H1 (cell line): ENCODE results near the gene FCER2. TPM values are rescaled to one million over a fixed set of nuclear protein-coding genes. Genes with fewer than 3 reads are reported as not detected.

ENCODE experiments used
- CTCF ChIA-PET: fragments of 300-600 bp; sonication (Branson Sonifier 250); formaldehyde crosslinking; loops from one replicate; lab custom pipeline; 2021; ENCODE audit not compliant: partially characterized antibody; lab: Charles Lee
- POLR2A ChIA-PET: fragments of 300-600 bp; sonication (Branson Sonifier 250); formaldehyde crosslinking; loops from one replicate; lab custom pipeline; 2021; ENCODE audit warnings: inconsistent platforms; ENCODE audit not compliant: partially characterized antibody; lab: Charles Lee
- DNase-seq, 2 experiments: peaks; one replicate each; pipeline versions ENCODE4 v3.0.0 to v3.0.0-alpha.2; 2010 to 2022; ENCODE audit warnings: low spot score in 2 of 2, low read depth in 1 of 2, mixed read lengths in 1 of 2
- FAIRE-seq: peaks from 2 replicates; lab custom pipeline; 2011; peaks lifted over from hg19 to GRCh38; lab: Jason Lieb, UNC
- H2AFZ ChIP-seq: 2 replicates; pipeline ENCODE4 v1.8.1; 2012; ENCODE audit warnings: low read length, inconsistent platforms
- H2AK5ac ChIP-seq: 2 replicates; pipeline ENCODE4 v1.6.1; 2013; ENCODE audit warnings: low read depth, low read length
- H2BK120ac ChIP-seq: replicated peaks from 2 replicates; pipeline ENCODE3; 2013; ENCODE audit warnings: low read depth, low read length, inconsistent platforms
- H2BK12ac ChIP-seq: 2 replicates; pipeline ENCODE4 v1.6.1; 2013; ENCODE audit warnings: low read depth, low read length
- H2BK15ac ChIP-seq: 2 replicates; pipeline ENCODE4 v1.6.1; 2013; ENCODE audit warnings: low read length
- H2BK20ac ChIP-seq: 2 replicates; pipeline ENCODE4 v1.6.1; 2013; ENCODE audit warnings: low read length
- H2BK5ac ChIP-seq: 2 replicates; pipeline ENCODE4 v1.6.1; 2013; ENCODE audit warnings: low read depth, low read length
- H3K14ac ChIP-seq: 2 replicates; pipeline ENCODE4 v1.6.1; 2013; ENCODE audit warnings: inconsistent platforms; ENCODE audit not compliant: insufficient read length
- H3K18ac ChIP-seq: 2 replicates; pipeline ENCODE4 v1.6.1; 2013; ENCODE audit warnings: low read length; ENCODE audit errors: extremely low read depth
- H3K23ac ChIP-seq: 2 replicates; pipeline ENCODE4 v1.6.1; 2013; ENCODE audit warnings: inconsistent platforms; ENCODE audit not compliant: insufficient read length
- H3K23me2 ChIP-seq: 2 replicates; pipeline ENCODE4 v1.6.1; 2013; ENCODE audit warnings: low read depth, low read length
- H3K27ac ChIP-seq: 2 replicates; pipeline ENCODE4 v1.6.1; 2011; ENCODE audit warnings: low read depth, low read length, inconsistent platforms
- H3K27me3 ChIP-seq, 4 experiments: replicated peaks in 1 of 4; 1 replicate in 1 of 4; 2 replicates in 3 of 4; pipeline versions ENCODE4 v1.6.1 to v1.8.1; 2011 to 2013; ENCODE audit warnings: low read length in 3 of 4, mild to moderate bottlenecking in 3 of 4, inconsistent platforms in 2 of 4, mixed read lengths in 2 of 4, moderate library complexity in 1 of 4; ENCODE audit not compliant: control insufficient read depth in 3 of 4, insufficient read depth in 3 of 4; ENCODE audit errors: extremely low read depth in 1 of 4
- H3K36me3 ChIP-seq, 4 experiments: 2 replicates each; pipeline versions ENCODE4 v1.6.1 to v1.8.1; 2011 to 2013; ENCODE audit warnings: mild to moderate bottlenecking in 4 of 4, low read length in 3 of 4, moderate library complexity in 2 of 4, control low read depth in 1 of 4, inconsistent platforms in 1 of 4; ENCODE audit not compliant: insufficient read depth in 4 of 4, control insufficient read depth in 2 of 4
- H3K4ac ChIP-seq: replicated peaks from 2 replicates; pipeline ENCODE3; 2013; ENCODE audit warnings: low read length, low read depth, mixed read lengths, inconsistent platforms; ENCODE audit not compliant: insufficient read length
- H3K4me1 ChIP-seq, 4 experiments: replicated peaks in 1 of 4; 1 replicate in 1 of 4; 2 replicates in 3 of 4; pipeline versions ENCODE4 v1.6.1 to v1.8.1; 2011 to 2013; ENCODE audit warnings: low read length in 3 of 4, inconsistent platforms in 2 of 4, mixed read lengths in 1 of 4; ENCODE audit not compliant: insufficient read depth in 4 of 4, control insufficient read depth in 3 of 4
- H3K4me2 ChIP-seq, 2 experiments: 2 replicates each; pipeline versions ENCODE4 v1.6.1 to v1.8.1; 2011 to 2013; ENCODE audit warnings: low read depth in 2 of 2, low read length in 2 of 2, control low read depth in 1 of 2, inconsistent platforms in 1 of 2, mild to moderate bottlenecking in 1 of 2; ENCODE audit not compliant: insufficient read depth in 1 of 2
- H3K4me3 ChIP-seq, 4 experiments: fragments of 200-600, 300-600 bp in 1 of 4; sonication (generic), shearing (Covaris generic), sonication (Bioruptor Twin) in 1 of 4; 2 replicates each; pipeline versions ENCODE4 v1.5.1 to v1.8.1; 2011 to 2016; ENCODE audit warnings: low read length in 4 of 4, low read depth in 3 of 4, control low read depth in 2 of 4, inconsistent platforms in 2 of 4, mild to moderate bottlenecking in 2 of 4, mixed read lengths in 1 of 4, moderate library complexity in 1 of 4; ENCODE audit not compliant: insufficient read depth in 2 of 4; ENCODE audit errors: extremely low read depth in 1 of 4
- H3K56ac ChIP-seq: replicated peaks from 2 replicates; pipeline ENCODE3; 2013; ENCODE audit warnings: low read depth, mild to moderate bottlenecking, mixed read lengths, low read length, inconsistent platforms; ENCODE audit not compliant: insufficient read length
- H3K79me1 ChIP-seq: 2 replicates; pipeline ENCODE4 v1.6.1; 2013; ENCODE audit warnings: low read depth, low read length, control low read depth
- H3K79me2 ChIP-seq, 2 experiments: 2 replicates each; pipeline versions ENCODE4 v1.6.1 to v1.8.1; 2012 to 2013; ENCODE audit warnings: low read length in 2 of 2, mild to moderate bottlenecking in 2 of 2, inconsistent platforms in 1 of 2; ENCODE audit not compliant: insufficient read depth in 2 of 2, control insufficient read depth in 1 of 2
- H3K9ac ChIP-seq, 4 experiments: replicated peaks in 1 of 4; 1 replicate in 1 of 4; 2 replicates in 3 of 4; pipeline versions ENCODE4 v1.6.1 to v1.8.1; 2011 to 2013; ENCODE audit warnings: low read depth in 3 of 4, low read length in 3 of 4, control low read depth in 2 of 4, mild to moderate bottlenecking in 2 of 4, moderate library complexity in 2 of 4, inconsistent platforms in 1 of 4; ENCODE audit errors: extremely low read depth in 1 of 4
- H3K9me3 ChIP-seq, 2 experiments: 2 replicates each; pipeline versions ENCODE4 v1.6.1 to v1.8.1; 2012 to 2013; ENCODE audit warnings: mild to moderate bottlenecking in 2 of 2, moderate library complexity in 2 of 2, control low read depth in 1 of 2, inconsistent platforms in 1 of 2, low read depth in 1 of 2, low read length in 1 of 2, mixed read lengths in 1 of 2; ENCODE audit not compliant: insufficient read depth in 2 of 2
- H4K20me1 ChIP-seq, 2 experiments: replicated peaks in 1 of 2; 2 replicates each; pipeline versions ENCODE3 to v1.8.1; 2011 to 2013; ENCODE audit warnings: inconsistent platforms in 2 of 2, low read length in 2 of 2, mild to moderate bottlenecking in 1 of 2; ENCODE audit not compliant: insufficient read depth in 2 of 2, control insufficient read depth in 1 of 2
- H4K5ac ChIP-seq: 2 replicates; pipeline ENCODE4 v1.6.1; 2013; ENCODE audit warnings: low read length, low read depth, mixed read lengths, inconsistent platforms; ENCODE audit not compliant: insufficient read length
- H4K8ac ChIP-seq: 2 replicates; pipeline ENCODE4 v1.8.0; 2013; ENCODE audit warnings: mild to moderate bottlenecking, moderate library complexity, low read length, inconsistent platforms; ENCODE audit not compliant: insufficient read depth; ENCODE audit errors: extremely low read depth
- H4K91ac ChIP-seq: replicated peaks from 2 replicates; pipeline ENCODE3; 2013; ENCODE audit warnings: low read length, mixed read lengths, inconsistent platforms; ENCODE audit not compliant: insufficient read length
- CBX5 ChIP-seq: fragments of 300-800, 300-1000 bp; sonication (generic); IDR thresholded peaks from 2 replicates; pipeline ENCODE4 v1.7.1; 2016; ENCODE audit warnings: antibody characterized with exemption, low read length, low read depth
- CBX8 ChIP-seq: fragments of 300-800, 300-1000 bp; sonication (generic); IDR thresholded peaks from 2 replicates; pipeline ENCODE4 v1.7.1; 2016; ENCODE audit warnings: low read depth, low read length, borderline replicate concordance
- CTCF ChIP-seq, 3 experiments: IDR thresholded peaks; 1 replicate in 2 of 3; 2 replicates in 1 of 3; pipeline versions ENCODE4 v1.5.1 to v1.6.1; 2011; ENCODE audit warnings: low read length in 3 of 3, mild to moderate bottlenecking in 3 of 3, inconsistent platforms in 2 of 3, low read depth in 1 of 3, moderate library complexity in 1 of 3; ENCODE audit not compliant: insufficient read depth in 1 of 3; ENCODE audit errors: control extremely low read depth in 1 of 3
- KDM5A ChIP-seq: fragments of 200-600 bp; IDR thresholded peaks from 2 replicates; pipeline ENCODE4 v1.7.1; 2012; ENCODE audit warnings: mild to moderate bottlenecking, low read length, inconsistent platforms, mixed read lengths
- NANOG ChIP-seq: IDR thresholded peaks from 2 replicates; pipeline ENCODE4 v1.6.1; 2011; ENCODE audit warnings: low read length, low read depth, mild to moderate bottlenecking, inconsistent platforms; ENCODE audit not compliant: insufficient read depth, poor library complexity, severe bottlenecking
- POLR2AphosphoS5 ChIP-seq: IDR thresholded peaks from 2 replicates; pipeline ENCODE4 v1.6.1; 2011; ENCODE audit warnings: low read depth, low read length
- RFX5 ChIP-seq: IDR thresholded peaks from 2 replicates; pipeline ENCODE4 v1.6.1; 2011; ENCODE audit warnings: low read depth, low read length, improper control_type of control experiment, borderline replicate concordance
- SIN3A ChIP-seq, 2 experiments: IDR thresholded peaks in 1 of 2; conservative IDR thresholded peaks in 1 of 2; 2 replicates each; pipeline ENCODE4 v1.6.1; 2011 to 2012; ENCODE audit warnings: low read length in 2 of 2, improper control_type of control experiment in 1 of 2, low read depth in 1 of 2, mild to moderate bottlenecking in 1 of 2
- SRF ChIP-seq: IDR thresholded peaks from 2 replicates; pipeline ENCODE4 v1.6.1; 2011; ENCODE audit warnings: mild to moderate bottlenecking, low read depth, low read length, moderate library complexity
- YY1 ChIP-seq: IDR thresholded peaks from 2 replicates; pipeline ENCODE4 v1.6.1; 2011; ENCODE audit warnings: low read depth, mild to moderate bottlenecking, low read length
- ZNF274 ChIP-seq: IDR thresholded peaks from 2 replicates; pipeline ENCODE4 v1.7.0; 2012; ENCODE audit warnings: low read length, borderline replicate concordance; ENCODE audit errors: extremely low read depth
- WGBS, 2 experiments: shearing (Covaris generic) in 1 of 2; methylation state at CpG; one replicate each; pipeline versions ENCODE4 v1.1.6 to v1.1.7; 2013 to 2015; ENCODE audit warnings: low lambda C conversion rate in 2 of 2, mixed read lengths in 2 of 2, inconsistent platforms in 1 of 2, low coverage in 1 of 2, missing lambda C conversion rate in 1 of 2; ENCODE audit not compliant: insufficient replicate concordance in 2 of 2, insufficient coverage in 1 of 2, insufficient read length in 1 of 2; ENCODE audit errors: extremely low coverage in 1 of 2, missing lambda C conversion rate in 1 of 2; 5-methylcytosine and 5-hydroxymethylcytosine counted together
- polyA plus RNA-seq, 7 experiments: library from polyadenylated mRNA; depleted of rRNA in 3 of 7; stranded (reverse) in 5 of 7; unstranded in 2 of 7; fragments of >200 nt in 5 of 7; fragments of 200-250 nt in 2 of 7; gene quantifications; 1 replicate in 5 of 7; 2 replicates in 1 of 7; 4 replicates in 1 of 7; pipeline versions ENCODE4 v1.2.1 to v1.2.3, GENCODE V29; 2011 to 2013; ENCODE audit warnings: missing spikeins in 2 of 7, mixed read lengths in 2 of 7
- total RNA-seq: library from RNA; stranded (reverse); fragmentation: NEBNext Ultra II Directional; extraction: Animal tissue kit (Norgen Biotek cat#: 25700); gene quantifications from 2 replicates; pipeline ENCODE4 v1.2.1, GENCODE V29; 2021

FCER2 gene
- total and polyA plus RNA-seq, 2 of the 8 experiments (the other 6 are each of a cell fraction or from before 2014, with no cell fraction given): 0.67 TPM; not detected in 1

GRCh38 chr19:7647156-7647555 lies 54.8 kb downstream of the FCER2 start:
- H2BK15ac ChIP-seq: no peak overlapping the region
- H3K23ac ChIP-seq: no peak overlapping the region
- H4K91ac ChIP-seq: no peak overlapping the region
- WGBS, 2 experiments: 93% methylated on average over 26 of the region's 26 CpGs; no CpG with 5 or more reads in 1 of the 2 experiments
- no peak overlapping the region for H3K14ac ChIP-seq
- FAIRE-seq (no peak), DNase-seq (no peak)
- no peak overlapping the region for H3K4ac ChIP-seq
- peaks cover 0 to 3% (median 0%) of the 10 kb centered on the region in 4 experiments; a peak in 1 of 8 replicates for H3K36me3 ChIP-seq
- H3K9ac ChIP-seq: no peak overlapping the region
- H3K4me3 ChIP-seq: no peak overlapping the region
- ChIA-PET CTCF (no interaction called here), POLR2A (interaction anchor here (1.3 kb wide), 2 partner anchors 10 to 17 kb away, joined by 4 to 6 read pairs; partner anchors contain the start of genes PET100 and STXBP2)
- no peak overlapping the region for H2BK5ac ChIP-seq
- no peak overlapping the region for H3K18ac ChIP-seq
- H4K20me1 ChIP-seq: peaks cover 0 to 5% of the 10 kb centered on the region in 2 experiments
- H3K23me2 ChIP-seq: 0 out of 2 replicates have a peak, but pooled peaks cover under 1% of the 10 kb centered on the region
- H3K79me2 ChIP-seq: no peaks in the 10 kb centered on the region
- no peak overlapping the region for H3K4me2 ChIP-seq
- no peak overlapping the region for H4K5ac ChIP-seq
- H3K27me3 ChIP-seq: peaks cover 0 to 8% (median 1%) of the 10 kb centered on the region in 4 experiments; a peak in 4 of 7 replicates
- no peaks in the 10 kb centered on the region for H3K79me1 ChIP-seq
- H3K9me3 ChIP-seq: no peaks in the 10 kb centered on the region
- H3K4me1 ChIP-seq: peaks cover 0 to 5% (median 0%) of the 10 kb centered on the region in 4 experiments; a peak in 5 of 7 replicates
- no peak overlapping the region for H2AK5ac ChIP-seq
- no peak overlapping the region for H2BK12ac ChIP-seq
- H3K27ac ChIP-seq: no peak overlapping the region
- no peak overlapping the region for H2BK20ac ChIP-seq
- no peak overlapping the region for H4K8ac ChIP-seq
- no peak overlapping the region for H3K56ac ChIP-seq
- H2BK120ac ChIP-seq: no peak overlapping the region
- no peak overlapping the region for H2AFZ ChIP-seq
- TF ChIP-seq ZNF274 (no peak), KDM5A (no peak), CBX8 (no peak), POLR2AphosphoS5 (no peak), YY1 (no peak), RFX5 (no peak), NANOG (no peak), SIN3A (conservative IDR thresholded peaks at IDR 0.05 in 1 of 2, IDR thresholded peaks at IDR 0.05 in 1 of 2; ENCODE audit: low read depth in 1 of 2, low read length in 2 of 2) (no peak), CTCF (IDR thresholded peaks at IDR 0.05; ENCODE audit: control extremely low read depth in 1 of 3, insufficient read depth in 1 of 3, low read depth in 1 of 3, low read length in 3 of 3) (no peak), CBX5 (no peak), SRF (no peak)
